DMS 273 treated with DMSO at 0.1 percent for 48 hours (cell line): ENCODE measurements around the gene CALM1.
A peak's percentile ranks its signal among the peaks of the same experiment; 100 is the strongest.

Experiments used
- DNase-seq: peaks from one replicate; lab custom pipeline; 2025; lab: John Stamatoyannopoulos, UW

The CALM1 gene

DNA sequence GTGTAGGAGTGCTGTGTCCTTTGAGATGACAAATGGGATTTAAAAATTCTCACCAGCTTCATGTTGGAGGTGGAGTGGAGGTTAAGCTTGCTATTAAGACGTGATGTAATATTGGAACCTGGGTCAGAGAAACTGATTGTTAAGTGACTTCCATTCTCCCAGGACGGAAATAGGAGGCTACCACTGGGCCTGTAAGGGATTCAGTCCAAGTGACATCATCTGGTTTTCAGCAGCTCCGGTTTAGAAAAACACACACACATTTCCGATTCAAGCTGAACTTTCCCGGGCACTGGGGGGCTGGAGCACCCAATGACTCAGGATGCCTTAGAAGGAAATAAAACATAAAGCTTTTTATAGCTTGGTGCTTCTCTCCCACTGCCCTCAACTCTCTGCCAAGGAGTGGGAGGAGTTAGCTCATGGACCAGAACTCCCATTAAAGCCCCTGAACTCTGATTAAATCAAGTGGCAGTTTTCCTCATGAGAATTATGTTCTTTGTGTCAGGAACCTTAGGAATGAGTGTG, 12.4 kb downstream of the CALM1 start:
- no peak for DNase-seq

DNA sequence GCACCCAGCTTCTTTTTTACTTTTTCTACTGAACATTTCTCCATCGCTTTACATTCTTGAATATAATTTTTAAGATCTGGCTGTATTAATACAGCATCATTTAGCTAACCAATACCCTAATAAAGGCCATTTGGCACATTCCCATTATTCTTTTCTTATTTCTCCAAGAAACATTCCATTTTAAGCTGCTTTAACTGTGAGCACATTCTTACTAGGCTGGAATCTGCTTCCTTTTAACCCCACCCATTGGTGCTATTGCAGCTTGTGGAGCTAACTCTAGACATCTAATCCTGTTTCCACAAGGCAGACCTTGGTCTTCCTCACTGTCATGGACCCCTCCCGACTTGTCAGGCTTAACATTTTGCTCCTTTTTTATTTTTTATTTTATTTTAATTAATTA, 15.2 kb downstream of the CALM1 start:
- DNase-seq: no peak

DNA sequence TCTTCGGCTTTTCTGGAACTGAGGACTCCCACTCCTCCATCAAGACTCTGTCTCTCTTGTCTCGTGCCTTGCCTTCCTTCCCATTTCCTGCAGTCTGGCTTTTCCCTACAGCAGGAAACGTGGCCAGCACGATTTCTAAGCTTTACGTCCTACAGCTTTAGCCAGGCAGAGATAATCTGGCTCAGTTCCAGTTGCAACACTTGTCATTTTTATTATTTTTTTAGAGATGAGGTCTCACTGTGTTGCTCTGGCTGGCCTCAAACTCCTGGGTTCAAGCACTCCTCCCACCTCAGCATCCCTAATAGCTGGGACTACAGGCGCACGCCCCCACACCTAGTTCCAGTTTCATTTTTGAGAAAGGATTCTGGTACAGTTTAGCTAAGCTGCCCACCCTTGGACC, 19.9 kb downstream of the CALM1 start:
- DNase-seq: no peak

DNA sequence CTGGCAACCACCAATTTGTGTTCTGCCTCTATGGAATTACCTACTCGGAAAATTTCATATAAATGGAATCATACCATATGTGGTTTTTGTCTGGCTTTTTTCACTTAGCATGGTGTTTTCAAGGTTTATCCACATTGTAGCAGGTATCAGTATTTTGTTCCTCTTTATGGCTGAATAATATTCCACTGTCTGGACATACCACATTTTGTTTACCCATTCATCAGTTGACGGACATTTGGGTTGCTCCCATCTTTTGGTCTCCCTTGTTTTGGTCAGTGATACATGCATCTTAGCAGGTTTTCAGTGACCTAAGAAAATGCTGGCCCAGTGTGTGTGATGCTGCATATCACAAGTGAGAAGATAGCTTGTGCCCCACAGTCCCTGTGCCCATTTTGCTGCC, 21.2 kb downstream of the CALM1 start:
- DNase-seq: no peak

DNA sequence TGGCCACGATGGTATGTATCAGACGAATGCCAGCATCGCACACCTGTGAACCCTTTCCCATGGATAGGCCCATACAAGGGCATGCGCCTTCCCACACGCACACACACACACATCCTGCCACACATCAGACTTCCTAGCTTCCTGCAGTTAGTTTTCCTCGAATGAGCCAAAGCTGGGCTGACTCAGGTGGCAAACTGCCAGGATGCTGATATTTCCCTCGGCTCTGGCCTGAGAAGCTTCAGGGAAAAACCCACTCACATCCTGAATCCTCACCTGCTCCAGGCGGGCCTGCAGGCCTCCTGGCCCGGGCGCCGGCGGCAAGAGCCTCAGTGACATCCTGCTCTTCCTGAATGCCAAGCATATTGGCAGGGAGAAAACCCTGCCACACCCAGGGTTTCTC, 22.4 kb downstream of the CALM1 start:
- DNase-seq: no peak

GRCh38 chr14:90421001-90421631, 24.3 kb downstream of the CALM1 start:
- DNase-seq: no peak

GRCh38 chr14:90421632-90422020, 24.8 kb downstream of the CALM1 start:
- DNase-seq: no peak

DNA sequence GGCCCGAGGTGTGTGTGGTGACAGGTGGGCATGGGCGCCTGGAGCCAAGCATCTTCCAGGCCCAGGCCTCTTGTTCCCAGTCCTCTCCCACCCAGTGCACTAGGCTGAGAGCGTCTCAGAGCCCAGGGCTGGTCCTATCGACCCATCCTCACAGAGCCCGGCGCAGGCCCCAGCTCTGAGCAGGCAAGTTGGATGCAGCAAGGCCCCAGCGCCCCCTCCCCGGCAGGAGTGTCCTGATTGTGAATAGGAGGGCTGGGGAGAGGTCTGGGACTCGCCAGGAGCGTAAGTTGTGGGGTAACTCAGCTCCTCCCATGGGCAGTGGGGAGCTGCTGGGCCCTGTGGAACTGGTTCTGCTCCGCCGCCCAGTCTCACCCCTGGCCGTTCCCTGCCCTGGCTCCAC, 26.3 kb downstream of the CALM1 start:
- no peak for DNase-seq

GRCh38 chr14:90424075-90424474, 27.2 kb downstream of the CALM1 start:
- no peak for DNase-seq

DNA sequence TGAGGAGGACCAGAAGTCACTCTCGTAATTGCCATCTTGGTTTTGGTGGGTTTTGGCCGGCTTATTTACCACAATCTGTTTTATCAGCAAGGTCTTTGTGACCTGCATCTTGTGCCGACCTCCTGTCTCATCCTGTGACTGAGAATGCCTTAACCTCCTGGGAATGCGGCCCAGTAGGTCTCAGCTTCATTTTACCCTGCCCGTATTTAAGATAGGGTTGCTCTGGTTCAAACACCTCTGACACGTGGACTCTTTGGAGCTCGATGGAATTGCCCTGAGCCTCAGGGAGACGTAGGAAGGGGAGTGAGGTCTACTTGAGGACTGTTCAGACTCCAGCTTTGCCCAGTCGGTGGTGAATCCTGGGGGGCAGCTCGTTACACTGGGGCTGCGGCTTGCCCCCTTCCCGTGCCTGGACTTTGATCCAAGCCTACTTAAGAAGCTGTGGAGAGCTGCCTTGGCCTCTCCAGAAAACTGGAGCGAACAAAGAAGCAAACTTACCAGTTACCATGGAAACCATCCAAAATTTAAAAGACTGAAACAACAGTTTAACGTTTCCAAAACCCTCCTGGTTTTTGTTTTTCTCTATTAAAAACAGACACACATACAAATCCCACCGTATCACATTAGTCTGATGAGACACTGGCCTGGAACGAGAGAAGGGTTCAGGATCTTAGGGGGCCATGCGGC, 28.0 kb downstream of the CALM1 start:
- no peak for DNase-seq

DNA sequence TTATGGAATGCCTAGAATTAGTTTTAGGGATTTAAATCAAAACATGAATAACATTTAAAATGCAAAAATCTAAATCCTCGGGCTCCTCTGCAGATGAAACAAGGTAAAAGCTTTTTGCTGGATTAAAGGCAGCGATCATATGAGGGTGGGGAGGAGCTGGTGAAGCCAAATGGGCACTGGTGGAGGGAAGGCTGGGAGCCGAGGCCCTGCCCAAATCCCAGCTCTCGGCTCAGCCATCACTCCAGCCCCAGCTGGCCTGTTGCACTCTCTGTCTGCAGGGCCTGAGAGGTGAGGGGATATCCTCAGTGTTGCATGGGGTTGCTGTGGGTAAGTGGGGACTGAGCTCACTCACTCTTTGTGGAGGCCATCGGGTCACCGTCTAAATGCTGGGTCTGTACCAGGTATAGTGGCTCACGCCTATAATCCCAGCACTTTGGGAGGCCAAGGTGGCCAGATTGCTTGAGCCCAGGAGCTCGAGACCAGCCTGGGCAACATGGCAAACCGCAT, 28.6 kb downstream of the CALM1 start:
- no peak for DNase-seq

GRCh38 chr14:90426031-90426540, 29.3 kb downstream of the CALM1 start:
- DNase-seq: no peak

DNA sequence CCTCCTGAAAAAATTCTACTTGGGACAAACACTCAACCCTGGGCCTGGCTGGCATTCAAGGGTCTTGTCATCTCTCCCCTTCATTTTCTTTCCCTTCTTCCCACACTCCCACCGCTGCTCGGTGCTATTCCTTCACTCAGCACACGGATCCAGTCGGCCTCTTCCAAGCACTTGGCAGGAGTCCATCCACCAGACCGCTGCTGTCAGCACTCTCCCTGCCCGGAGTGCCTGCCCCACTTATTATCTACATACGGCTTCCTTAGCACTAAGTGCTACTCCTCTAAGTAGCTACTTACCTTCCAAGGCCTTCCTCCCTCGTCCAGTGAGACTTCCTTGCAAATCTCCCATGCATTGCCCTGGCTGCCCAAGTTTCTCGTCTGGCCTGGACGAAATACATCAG, 29.8 kb downstream of the CALM1 start:
- peak; percentile 45 for DNase-seq

DNA sequence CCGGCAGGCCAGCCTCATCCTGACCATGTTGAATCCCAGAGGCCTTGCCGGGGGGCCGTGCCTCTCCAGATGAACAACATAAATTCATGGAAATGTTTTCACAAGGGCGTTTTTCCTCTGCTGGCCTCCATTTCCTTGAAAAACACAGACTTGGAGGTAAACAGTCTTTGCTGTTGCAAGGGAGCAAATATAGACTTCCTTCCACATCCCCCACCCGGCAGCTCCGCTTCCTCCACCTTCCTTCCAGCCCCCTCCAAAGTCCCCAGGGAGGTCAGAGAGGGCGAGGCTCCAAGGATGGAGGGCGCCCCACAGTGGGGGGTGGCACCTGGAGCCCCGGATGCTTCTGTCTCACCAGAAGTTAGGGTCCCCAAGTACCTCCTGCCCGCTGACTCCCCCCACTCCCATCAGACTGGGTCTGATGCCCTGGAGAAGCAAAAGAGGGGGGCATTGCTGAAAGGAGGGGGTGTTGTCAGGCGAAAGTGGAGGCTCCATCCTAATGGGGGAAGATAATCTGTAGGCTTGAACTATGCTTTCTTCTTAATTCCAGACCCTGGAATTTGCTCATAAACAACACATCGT, 31.1 kb downstream of the CALM1 start:
- DNase-seq: no peak

- DNase-seq: no peak
Observed at GRCh38 chr14:90428676-90429075, 31.8 kb downstream of the CALM1 start.

- DNase-seq: no peak
Observed at GRCh38 chr14:90429236-90429635, 32.4 kb downstream of the CALM1 start.

DNA sequence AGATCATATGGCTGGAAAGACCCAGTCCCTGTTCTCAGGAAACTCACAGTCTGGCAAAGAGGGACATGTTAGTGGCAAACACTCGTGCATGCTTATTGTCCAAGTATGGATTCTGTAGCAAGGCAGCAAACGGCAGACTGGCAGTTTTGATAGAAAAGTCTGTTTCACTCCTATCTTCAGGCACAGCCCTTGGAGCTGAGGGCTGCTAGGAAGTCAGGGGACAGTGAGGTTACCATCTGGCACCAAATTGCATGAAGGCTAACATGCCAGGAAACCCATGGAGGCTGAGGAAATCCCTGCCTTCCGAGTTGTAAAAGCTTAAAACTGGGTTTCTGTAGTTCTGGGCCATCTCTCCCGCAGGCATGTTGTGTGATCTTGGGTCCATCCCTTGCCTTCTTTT, 32.9 kb downstream of the CALM1 start:
- peak; percentile 40 for DNase-seq

GRCh38 chr14:90434370-90435020, 37.7 kb downstream of the CALM1 start:
- DNase-seq: no peak

DNA sequence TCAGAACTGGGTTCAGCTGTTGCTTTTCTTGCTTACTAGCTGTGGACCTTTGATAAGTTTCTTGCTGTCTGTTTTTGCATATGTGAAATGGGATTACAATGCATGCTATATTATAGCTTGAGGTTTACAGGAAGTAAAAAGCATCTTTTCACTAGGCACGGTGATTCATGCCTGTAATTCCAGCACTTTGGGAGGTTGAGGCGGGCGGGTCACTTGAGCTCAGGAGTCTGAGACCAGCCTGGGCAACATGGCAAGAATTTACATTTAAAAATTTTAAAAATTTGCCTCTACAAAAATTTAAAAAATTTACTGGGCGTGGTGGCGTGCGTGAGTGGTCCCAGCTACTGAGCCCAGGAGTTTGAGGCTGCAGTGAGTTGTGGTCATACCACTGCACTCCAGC, 42.0 kb downstream of the CALM1 start:
- DNase-seq: no peak

DNA sequence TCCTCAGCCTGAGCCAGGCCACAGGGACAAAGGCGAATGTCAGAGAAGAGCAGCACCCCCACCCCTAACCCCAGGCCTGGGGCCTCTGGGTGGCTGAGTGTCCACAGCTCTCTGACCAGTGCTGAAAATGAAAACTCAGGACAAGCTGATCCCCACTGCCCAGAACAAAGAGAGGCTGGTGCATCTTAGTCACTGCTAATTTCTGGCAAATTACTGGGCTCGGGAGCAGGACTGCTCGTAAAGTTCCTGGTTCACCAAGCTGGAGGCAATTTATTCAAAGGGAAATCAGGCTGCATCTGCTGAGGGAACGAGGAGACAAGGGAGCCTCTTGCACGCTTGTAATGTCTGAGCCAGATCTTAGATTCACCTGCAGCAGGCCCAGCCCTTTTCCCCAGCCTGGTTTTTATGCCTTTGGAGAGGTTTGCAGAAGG, 43.2 kb downstream of the CALM1 start:
- peak; percentile 8 for DNase-seq

DNA sequence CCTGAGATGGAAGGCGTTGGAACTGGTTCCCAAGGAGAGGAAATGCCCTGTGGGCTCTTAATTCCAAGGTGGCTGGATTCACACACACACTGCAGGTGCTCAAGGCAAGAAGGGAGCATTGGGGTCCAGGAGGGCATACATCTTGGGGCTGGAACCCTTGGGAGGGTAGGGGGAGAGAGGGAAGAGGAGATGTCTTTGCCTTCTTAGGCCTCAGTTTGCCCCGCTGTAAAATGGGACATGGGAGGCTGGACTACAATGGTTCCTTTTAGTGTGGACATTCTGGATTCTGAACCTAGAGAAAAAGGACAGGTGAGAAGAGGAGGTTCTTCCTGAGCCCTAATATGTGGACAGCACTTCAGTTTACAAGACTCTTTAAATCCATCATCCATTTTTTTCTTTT, 43.8 kb downstream of the CALM1 start:
- no peak for DNase-seq

GRCh38 chr14:90442388-90442787, 45.6 kb downstream of the CALM1 start:
- no peak for DNase-seq
